Inflammatory macrophage treated with lipopolysaccharide for 1 hour (primary cell): ENCODE measurements around the gene EYA4.

Experiments used
- DNase-seq, 2 donors: peaks; one replicate each; pipeline ENCODE4 v3.0.0-alpha.2; 2020 to 2022

The EYA4 gene

DNA sequence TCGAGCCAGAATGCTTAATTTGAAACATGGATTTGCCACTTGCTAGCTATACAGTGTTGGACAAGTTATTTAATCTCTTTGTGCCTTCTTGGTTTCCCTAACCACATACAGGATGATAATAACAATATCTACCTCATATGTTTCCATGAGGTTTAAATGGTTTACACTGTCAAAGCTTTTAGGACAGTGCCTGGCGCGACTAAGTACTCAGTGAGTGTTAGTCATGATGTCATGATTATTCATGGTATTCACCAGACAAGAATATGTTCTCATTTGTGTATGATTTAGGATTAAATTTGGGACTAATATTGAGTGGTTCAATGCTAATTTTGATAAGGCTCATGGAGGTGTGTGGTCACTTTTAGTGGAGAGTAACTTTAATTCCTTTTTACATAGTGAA, 167.4 kb downstream of the EYA4 start:
- no peak for DNase-seq

DNA sequence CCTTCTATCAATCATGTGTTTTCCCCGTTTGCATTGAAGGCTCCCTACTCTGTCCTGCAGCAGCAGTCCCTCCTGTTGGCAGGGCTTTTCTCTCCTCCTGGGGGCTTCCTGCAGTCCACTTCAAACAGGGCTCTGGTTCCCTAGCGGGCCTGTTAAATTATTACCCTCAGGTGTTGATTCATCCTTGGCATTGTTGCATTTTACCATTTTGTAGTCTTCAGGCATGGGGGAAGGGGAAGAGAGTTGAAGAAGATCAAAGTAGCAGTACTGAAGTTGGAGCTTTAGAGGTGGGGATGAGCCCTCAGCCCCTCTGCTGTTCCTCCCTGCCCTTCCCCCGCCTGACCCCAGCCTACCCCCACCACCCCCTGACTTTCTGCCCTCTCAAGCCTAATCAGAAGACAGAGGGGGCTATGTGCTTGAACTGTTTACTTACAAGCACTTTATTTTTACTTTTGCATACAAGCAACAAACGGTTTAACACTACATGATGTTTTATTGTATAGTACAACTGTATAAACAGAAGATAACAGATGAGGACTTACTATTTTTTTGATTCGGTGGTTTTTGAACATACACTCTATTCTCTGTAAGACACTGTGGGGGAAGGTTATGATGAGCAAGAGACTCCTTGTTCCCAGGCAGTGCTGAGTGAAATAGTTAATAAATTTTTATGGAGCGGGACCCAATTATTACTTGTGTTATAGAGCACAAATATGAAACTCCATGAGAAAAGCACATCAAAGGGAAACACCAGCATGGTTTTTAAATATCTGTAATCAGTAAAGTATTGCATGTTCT, 169.7 kb downstream of the EYA4 start:
- DNase-seq: no peak

DNA sequence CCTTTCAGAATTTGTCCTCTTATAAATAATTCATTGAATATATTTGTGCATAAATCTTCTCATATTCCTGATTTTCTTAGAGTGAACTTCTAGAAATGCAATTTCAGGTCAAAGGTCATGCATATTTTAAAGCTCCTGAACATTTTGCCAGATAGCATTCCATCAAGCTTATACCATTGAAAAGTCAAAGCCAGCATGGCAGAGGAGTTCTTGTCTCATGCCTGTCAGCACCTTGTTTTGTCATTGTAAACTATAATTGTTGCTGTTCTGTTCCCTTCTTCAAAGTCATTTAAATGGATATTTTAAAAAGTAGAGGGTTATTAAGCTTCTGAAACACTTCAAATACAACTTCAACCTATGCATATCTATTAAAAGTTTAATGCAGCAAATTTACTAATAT, 170.6 kb downstream of the EYA4 start:
- no peak for DNase-seq

DNA sequence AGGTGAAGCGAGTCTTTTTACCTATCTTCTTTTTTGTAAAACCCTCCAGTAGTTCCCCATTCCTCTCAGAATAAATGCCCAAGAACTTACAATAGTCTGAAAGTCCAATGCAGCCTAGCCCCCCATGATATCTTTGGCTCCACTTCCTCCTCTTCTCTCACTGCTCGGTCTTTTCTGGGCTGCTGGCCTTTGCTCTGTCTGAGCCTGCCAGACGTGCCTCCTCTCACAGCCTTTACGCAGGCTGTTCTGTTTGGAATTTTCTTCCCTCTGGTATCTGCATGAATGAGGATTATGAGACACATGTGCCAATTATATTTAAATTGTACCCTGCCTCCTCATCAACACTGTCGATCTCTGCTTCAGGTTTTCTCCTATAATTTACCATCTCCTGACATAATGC, 174.1 kb downstream of the EYA4 start:
- no peak for DNase-seq

DNA sequence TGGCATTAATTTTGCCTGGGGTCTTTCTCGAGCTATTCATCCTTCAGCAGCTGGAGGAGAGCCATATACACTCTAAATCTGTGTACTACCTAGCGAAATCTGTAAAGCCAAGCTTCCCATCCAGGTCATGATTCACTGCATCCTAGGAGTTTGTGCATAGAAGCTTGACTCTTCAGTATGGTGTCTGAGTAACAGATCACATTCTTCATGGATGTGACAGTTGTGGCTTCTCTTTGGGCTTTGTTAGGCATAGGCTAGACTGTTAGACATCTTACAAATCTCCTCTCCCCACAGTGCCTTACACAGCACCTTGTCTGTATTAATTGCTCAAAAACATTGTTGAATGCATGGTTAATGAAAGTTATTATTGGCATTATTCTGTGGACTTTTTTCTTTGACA, 177.0 kb downstream of the EYA4 start:
- DNase-seq: no peak

DNA sequence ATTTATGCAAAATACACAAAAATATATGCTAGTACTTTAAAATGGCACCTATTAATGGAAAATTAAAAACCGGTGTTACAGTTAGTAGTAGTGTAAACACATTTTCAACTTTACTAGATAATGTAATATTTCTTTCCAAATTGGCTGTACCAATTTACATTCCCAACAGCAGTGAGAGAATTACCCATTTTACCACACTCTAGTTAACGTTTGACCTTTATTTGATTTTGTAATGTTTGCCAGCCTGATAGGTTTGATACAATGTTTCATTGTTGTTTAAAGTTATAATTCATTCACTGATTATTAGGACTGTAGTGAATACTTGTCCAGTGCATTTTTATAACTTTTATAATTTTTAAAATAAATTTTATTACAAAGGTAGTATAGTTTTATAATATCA, 182.1 kb downstream of the EYA4 start:
- DNase-seq: no peak

DNA sequence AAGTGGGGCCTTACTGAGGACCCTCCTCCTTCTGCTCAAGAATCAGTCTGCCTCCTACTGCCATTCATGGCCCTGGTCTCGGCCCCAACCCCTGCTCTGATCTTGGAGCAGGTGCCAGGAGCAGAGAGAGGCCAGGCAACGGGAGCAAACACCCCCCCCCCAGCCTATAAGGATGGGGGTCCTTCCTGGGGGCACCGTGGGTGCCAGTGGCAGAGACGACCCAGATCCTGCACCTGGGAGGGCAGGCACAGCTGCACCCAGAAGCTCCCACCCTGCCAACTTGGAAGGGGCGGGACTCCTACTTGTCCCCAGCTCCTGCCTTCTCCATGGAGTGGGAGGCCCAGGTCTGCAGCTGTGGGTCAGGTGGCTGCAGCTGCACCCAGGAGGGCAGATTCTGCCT, 183.2 kb downstream of the EYA4 start:
- DNase-seq: no peak

DNA sequence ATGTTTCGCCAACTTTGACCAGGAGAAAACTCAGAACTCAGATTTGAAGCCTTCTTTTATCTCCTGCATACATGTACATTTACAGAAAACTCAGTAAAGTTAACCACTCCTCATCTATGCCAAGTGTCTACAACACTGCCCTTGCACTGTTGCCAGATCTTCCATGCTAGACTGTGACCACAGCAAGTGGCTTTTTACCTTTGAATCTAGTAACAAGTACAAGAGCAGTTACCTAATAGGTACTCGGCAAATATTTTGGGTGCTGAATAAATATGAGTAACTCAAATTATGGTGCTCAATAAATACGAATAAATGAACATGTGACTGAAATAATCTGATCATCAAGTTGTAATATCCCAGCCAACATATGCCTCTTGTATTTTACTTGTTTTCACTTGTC, 184.9 kb downstream of the EYA4 start:
- DNase-seq: no peak

DNA sequence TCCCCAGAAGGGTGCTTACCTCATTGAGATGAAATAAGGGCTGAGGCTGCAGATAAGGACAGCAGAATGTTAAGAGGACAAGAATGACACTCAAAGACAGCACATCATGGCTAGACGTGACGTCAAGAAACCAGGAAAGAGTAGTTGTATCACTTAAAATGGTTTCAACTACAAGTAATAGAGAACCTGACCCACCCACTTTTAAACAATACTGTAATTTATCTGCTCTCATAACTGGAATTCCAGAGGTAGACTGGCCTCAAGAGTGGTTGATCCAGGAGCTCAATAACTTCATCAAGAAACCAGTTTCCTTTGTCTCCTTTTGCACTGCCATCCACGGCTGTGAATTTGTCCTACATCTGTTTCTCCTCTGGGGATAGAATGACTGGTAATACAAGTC, 187.1 kb downstream of the EYA4 start:
- no peak for DNase-seq

DNA sequence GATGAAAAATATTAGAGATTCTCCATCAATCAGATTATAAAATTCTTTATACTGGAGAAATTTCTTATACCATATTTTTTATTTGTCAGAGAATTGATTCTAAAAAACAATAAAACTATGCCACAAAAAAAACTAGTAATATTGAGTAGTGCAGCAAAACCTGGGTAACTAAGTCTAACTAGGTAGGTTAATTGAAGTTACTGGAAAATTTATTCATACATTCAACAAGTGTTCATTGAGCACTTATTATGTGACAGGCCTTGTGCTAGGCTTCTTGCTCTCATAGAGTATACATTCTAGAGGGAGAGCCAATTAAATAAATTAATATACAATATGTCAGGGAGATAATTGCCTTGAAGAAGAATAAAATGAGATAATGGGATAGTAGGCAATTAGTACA, 189.4 kb downstream of the EYA4 start:
- no peak for DNase-seq

DNA sequence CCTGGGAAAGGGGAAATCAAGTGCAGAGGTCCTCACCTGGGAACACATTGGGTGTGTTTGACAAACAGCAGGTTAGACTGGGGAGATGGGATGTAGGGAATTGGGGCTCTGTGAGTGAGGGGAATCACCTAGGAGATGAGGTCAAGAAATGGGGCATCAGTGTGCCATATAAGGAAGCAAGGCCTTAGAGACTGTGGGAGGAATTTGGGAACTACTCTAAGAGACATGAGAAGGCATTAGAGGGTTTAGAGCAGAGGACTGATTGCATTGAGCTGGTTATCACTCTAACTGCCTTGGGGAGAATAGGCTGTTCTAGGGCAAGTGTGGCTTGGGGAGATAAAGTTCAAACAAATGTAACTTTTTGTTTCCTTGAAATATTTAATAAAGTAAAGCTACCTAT, 189.9 kb downstream of the EYA4 start:
- DNase-seq: no peak

DNA sequence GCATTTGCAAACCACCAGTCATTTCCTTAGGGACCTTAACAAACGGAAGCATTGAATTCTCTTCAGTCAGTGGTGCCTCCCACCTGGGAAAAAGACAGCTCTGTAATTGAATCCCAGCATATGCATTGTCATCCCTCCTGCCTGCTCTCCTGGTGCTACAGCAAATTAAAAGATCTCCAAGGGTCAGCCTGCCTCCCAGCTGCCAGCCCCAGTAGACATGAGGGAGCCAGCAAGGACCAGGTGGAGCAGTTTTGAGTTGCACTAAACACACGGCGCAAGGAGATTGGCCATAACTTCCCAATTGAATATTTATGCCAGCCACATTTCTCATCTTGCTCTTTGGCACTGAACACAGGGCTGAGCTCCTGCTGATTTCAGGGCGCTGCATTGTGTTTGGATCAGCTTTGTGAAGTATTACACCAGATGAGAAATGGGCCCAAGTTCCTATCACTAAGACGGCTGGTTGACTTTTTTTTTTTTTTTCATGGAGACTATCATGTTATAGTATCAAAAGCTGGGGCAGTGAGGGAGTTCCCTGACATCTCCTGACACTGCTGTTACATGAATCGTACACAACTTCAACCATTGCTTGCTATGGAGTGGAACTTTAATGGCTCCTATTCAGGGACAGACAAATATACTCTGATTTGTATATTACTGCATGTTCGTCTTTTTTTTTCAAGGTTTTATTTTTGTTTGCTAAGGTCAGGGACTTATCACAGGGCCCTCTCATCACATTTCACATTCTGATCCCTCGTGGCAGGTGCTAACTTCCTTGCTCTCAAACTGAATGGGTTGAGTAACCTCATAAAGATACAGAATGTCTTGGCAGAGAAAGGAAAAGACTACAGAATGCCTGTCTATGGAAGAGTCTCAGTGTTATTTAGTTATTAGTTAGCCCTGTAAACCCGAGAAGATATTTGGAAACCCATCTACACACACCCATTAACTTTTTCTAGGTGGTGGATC, 191.1 kb downstream of the EYA4 start:
- DNase-seq: no peak

DNA sequence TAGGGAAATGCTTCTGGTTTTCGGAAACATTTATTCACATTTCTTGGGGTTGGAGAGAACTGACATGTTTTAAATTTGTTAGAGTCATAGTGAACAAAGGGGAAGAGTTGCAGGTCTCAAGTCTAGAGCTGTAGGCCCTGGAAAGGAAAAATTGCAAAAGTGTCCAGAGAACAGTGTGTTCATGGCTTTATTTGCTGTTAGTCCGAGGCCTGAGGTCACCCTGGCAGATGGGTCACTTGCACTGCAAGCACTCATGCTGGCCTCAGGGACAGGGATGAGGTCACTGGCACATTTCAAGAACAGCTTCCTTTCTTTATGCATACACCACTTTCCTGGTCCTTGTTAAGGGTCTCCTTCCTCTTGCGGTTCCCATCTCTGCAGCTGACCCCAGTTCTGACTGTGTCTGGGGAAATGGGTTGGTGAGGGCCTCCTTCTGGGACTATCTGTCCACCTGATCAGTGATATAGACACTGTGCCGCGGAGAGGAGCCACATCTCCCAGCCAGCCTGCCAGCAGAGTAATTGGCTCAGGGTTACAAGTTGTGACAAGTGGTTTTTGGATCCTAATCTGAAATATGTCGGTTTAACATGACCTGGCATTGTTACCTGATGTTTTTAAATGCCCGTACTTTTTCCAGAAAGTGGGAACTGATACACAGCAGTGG, 194.0 kb downstream of the EYA4 start:
- no peak for DNase-seq

DNA sequence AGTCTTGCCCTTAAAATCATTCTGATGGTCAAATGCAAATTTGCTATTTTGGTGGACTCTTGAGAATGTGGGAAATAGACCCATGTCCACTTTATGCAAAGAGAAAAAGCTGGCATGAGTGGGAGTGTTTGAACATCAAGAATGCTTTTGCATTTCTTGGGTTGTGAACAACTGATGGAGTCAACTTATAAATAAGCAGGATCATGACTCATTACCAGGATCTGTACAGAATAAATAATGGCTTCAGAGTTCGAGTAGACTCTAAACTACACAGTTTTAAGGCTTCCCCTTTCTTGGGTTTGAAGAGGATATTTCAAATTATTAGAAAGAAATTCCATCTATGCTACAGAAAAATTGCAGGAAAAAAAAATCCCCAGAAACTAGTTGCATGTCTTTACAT, 195.5 kb downstream of the EYA4 start:
- DNase-seq: no peak

DNA sequence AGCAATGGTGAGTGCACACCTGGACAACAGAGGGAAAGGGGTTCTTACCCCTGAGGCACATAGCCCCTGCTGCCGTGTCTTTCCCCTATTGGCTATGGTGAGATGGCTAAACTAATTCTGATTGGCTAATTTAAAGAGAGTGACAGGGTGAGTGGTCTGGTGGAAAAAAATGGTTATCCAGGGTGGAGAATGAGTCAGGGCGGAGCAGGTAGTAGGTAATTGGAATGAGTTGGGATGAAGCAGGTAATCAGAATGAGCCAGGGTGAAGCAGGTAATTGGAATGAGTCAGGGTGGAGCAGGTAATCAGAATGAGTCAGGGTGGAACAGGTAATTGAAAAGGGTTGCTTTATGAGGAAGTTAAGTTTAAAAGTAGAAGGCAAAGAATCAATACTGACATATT, 200.3 kb downstream of the EYA4 start:
- DNase-seq: no peak

DNA sequence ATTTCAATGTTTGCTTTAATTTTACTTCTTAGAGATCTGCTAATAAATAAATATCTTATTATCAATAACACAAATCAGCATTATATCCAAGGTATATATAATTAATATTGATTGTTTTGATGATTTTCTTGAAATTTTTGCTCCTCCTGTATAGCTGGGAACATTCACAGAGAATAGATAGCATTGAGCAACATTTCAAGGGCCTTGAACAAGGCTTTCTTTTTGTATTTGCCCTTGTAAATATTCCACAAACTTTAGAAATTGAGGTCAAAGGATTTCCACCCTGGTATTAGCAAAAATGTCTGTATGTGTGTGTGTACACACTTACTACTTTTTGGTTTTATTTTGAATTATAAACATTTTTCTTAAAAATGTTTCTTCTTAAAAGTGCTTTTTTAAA, 205.6 kb downstream of the EYA4 start:
- no peak for DNase-seq

DNA sequence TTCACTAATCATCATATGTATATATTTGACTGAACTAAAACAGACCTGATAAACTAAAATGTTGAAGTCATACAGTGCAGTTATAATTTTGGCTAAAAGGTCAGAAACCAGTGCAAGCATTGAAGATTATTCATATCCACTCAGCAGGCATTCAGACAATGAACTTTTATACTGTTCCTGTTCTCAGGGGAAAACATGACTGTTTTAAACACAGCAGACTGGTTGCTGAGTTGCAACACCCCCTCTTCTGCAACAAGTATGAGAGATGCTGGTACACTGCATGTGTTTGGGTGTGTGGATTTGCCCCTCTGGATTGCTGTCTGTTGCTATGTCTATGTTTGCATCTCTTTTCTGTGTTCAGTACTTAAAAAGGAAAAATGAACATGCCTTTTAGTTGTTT, 206.8 kb downstream of the EYA4 start:
- no peak for DNase-seq

DNA sequence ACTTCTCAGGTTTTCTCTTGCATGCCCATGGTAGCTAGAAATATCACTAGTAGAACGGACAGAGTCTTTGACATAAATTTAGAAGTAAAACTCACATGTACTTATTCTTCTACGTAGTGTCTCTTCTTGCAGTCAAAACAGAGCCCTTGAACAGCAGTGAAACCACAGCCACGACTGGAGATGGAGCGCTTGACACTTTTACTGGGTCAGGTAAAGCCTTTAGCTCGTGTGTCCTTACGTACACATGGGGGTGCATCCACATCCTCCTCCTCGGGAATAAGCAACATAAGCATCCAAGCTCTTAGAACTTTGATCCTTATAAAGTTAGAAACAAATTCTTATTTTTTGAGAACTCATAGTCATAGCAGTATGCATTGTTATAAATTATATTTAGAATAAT, 215.3 kb downstream of the EYA4 start:
- no peak for DNase-seq

DNA sequence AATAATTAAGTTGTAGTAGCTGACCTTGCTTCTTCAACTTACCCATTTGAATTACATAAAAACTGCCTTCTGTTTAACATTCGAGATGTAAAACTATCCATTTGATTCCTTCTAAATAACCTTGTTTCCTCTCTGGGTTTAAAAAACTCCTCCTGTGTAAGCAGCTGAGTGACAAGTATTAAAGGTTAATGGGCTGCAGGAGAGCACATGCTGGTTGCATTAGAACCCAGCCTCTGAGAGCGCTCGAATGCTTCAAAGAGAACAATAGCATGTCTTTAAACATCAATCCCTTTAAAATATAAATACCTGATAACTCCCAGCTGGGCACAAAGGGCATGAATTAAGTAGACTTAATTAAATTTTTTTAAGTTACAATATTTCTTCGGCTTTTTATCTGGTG, 215.8 kb downstream of the EYA4 start:
- DNase-seq: no peak

DNA sequence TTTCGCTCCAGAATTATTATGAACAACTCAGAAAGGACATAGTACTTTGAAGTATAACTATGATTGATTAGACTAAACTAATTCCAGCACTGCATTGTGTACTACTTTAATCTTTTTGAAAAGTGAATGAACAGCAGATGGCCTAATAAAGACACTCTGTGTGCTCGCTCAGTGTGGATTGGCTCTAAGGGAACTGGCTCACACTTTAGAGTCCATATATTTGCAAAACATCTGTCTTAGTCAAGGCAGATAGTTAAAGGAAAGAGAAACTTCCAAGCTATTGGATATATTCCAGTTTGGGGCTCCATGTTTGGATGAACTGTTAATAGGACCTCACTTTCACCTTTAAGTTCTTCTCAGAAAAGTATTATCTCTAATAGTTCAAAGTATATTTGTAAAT, 218.9 kb downstream of the EYA4 start:
- DNase-seq: no peak

DNA sequence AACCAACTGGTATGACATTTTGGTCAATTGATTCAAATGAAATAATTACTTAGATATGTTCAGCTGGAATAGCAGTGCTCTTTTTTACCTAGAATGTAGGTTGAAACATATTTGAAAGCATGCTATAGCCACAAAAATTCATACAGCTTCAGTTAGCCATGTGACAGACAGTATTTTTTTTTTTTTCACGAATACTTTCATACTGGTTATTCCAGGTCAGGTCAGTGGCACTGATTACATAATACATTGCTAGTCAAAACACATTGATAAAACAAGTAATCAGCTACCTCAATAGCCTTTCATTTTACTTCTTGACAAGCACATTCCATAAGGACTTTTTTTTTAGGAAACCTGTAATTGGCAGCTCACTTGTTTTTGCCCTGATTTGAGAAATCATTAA, 222.6 kb downstream of the EYA4 start:
- no peak for DNase-seq

DNA sequence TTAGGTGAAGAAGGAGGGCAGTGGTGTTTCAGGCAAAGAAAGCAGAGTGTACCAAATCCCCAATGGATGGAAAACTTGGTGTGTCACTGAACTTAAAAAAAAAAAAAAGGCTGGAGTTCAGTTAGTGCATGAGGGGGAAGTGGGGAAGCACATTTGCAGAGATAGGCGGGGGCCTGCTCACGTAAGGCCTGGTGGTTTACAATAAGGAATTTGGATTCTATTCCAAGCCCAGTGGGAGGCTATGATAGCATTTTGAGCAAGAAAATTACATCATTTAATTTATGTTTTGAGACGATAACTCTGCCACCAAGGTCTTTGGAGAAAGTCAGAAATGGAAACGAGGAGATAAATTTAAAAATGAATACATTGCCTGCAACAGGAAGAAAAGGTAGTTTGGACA, 225.5 kb downstream of the EYA4 start:
- no peak for DNase-seq

DNA sequence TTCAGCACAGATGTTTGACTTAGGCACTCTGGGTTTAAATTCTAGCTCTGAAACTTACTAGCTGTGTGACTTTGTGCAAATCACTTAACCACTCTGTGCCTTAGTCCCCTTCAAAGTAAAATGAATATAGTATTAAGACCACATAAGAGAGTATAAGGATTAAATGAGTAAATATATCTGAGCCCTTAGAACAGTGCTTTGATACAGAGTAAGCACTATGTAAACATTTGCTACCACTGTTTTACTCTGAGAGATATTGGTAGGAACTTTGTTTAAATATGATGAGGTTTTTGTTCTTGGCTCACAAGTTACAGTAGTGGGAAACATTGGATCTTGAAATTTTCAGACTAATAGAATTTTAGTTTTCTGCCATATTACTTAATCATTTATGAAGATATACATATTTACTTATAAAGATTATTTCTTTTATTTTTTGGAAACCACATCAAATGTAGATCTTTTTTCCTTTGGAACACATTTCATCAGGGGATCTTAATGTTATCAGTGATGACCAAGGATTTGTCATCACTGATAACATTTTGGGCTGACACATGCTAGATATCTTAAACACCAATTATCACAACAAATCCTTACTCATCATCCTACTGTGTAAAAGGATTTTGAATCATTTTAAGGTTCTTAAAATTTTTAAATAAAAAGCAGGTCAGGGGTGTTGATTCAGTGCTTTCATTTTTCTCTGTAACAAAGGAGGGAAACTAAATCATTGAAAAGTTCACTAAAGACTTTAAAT, 226.2 kb downstream of the EYA4 start:
- DNase-seq: no peak
